HG03066 (cell line): ENCODE data around the gene PIK3C2A.
"Not testable (repeated sequence)": the region's sequence is repeated elsewhere in the genome, so short reads cannot be mapped to it uniquely, and the experiment has no call there.

Source experiments
- ATAC-seq: cut with Tn5 transposase; IDR thresholded peaks from one replicate; pipeline ENCODE4 v1.9.1; 2021; ENCODE audit warnings: low read depth; ENCODE audit not compliant: unreplicated experiment

Gene PIK3C2A, protein sequence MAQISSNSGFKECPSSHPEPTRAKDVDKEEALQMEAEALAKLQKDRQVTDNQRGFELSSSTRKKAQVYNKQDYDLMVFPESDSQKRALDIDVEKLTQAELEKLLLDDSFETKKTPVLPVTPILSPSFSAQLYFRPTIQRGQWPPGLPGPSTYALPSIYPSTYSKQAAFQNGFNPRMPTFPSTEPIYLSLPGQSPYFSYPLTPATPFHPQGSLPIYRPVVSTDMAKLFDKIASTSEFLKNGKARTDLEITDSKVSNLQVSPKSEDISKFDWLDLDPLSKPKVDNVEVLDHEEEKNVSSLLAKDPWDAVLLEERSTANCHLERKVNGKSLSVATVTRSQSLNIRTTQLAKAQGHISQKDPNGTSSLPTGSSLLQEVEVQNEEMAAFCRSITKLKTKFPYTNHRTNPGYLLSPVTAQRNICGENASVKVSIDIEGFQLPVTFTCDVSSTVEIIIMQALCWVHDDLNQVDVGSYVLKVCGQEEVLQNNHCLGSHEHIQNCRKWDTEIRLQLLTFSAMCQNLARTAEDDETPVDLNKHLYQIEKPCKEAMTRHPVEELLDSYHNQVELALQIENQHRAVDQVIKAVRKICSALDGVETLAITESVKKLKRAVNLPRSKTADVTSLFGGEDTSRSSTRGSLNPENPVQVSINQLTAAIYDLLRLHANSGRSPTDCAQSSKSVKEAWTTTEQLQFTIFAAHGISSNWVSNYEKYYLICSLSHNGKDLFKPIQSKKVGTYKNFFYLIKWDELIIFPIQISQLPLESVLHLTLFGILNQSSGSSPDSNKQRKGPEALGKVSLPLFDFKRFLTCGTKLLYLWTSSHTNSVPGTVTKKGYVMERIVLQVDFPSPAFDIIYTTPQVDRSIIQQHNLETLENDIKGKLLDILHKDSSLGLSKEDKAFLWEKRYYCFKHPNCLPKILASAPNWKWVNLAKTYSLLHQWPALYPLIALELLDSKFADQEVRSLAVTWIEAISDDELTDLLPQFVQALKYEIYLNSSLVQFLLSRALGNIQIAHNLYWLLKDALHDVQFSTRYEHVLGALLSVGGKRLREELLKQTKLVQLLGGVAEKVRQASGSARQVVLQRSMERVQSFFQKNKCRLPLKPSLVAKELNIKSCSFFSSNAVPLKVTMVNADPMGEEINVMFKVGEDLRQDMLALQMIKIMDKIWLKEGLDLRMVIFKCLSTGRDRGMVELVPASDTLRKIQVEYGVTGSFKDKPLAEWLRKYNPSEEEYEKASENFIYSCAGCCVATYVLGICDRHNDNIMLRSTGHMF (N-terminal part only)

DNA sequence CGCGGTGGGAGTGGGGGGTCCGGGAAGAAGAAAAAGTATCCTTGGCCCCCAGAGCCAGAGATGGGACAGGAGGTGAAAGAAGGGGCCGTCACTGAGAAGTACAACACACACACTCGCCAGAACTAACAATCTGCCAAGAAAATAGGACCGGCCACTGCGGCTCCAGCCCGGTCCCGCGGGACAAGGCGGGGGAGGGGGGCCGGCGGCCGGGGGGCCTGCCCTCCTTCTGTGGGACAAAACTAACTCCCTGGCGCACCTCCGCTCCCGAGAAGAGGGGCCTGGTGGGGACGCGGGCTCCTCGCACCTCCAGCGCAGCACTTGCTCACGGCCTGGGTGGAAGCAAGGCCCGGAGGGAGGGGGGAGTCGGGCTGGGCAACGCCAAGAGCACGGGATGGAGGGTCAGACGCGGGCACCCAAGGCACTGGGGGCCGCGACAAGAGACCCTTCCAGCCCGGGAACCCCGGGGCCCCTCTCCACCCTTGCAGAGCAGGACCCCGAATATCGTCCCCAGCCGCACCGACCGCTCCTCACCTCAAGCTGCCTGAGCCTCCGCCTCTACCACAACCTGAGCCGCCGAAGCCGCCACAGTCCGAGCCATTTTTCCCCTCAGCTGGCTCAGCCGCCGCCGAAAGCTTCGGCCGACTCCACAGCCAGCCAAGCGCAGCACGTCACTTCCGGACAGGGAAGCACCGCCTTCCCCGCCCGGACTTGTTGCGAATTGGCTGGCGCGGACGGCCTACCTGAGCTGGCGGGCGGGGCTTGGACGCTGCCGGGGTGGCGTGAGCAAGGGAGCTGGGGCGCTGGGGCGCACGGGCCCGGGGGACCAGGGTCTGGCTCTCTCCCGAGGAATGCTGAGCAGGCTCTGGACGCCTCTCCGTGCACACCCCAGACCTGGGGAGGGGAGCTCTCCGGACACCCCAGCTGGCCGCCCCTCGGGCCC lies at the start of gene PIK3C2A:
Gene PIK3C2A (minus strand): TSS at position 670 of the 940 bp plus-strand sequence. CDS start 38,245 bp downstream, outside the sequence.
- ATAC-seq: peak; percentile 96

DNA sequence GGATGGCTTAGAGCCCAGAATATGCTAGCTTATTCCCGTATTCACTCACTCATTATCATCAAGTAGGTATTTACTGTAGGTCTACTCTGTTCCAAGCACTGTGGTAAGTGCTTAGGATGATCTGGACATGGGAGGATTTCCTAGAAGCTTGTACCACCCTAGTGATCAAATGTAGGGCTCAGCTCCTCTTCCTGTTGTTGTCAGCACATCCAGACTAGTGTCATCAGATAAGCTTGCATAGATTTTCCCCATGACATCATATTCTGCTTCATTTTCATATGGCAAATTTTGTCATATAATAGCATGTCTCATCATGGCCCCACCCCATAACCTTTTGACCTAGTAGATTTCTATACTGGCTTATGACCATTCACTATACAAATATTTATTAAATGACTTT lies 49.4 kb upstream of the PIK3C2A start:
- ATAC-seq: no peak

DNA sequence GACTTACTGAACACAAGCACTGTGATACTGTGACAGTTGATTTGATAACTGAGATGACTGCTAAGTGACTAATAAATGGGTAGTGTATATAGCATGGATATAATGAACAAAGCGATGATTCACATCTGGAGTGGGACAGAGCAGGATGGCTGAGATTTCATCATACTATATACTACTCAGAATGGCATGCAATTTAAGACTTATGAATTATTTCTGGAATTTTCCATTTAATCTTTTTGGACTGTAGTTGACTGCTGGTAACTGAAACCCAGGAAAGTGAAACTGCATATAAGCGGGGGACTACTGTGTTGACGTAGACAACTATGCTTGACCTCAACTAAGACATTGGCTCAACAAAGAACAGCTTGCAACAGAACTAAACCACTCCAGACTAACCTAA lies 48.7 kb upstream of the PIK3C2A start:
- no peak for ATAC-seq

DNA sequence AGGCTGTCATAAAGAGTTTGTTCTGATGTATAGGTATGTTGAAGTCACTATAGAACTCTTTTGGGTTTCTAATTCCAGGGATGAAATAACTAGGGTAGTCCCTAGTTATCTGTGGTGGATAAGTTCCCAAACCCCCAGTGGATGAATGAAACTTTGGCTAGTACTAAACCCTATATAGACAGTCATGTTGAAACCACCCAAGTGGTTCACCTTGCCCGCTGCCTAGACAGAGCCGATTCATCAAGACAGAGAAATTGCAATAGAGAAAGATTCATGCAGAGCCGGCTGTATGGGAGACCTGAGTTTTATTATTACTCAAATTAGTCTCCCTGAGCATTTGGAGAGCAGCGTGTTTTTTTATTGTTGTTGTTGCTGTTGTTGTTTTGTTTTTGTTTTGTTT lies 44.9 kb upstream of the PIK3C2A start:
- ATAC-seq: no peak

DNA sequence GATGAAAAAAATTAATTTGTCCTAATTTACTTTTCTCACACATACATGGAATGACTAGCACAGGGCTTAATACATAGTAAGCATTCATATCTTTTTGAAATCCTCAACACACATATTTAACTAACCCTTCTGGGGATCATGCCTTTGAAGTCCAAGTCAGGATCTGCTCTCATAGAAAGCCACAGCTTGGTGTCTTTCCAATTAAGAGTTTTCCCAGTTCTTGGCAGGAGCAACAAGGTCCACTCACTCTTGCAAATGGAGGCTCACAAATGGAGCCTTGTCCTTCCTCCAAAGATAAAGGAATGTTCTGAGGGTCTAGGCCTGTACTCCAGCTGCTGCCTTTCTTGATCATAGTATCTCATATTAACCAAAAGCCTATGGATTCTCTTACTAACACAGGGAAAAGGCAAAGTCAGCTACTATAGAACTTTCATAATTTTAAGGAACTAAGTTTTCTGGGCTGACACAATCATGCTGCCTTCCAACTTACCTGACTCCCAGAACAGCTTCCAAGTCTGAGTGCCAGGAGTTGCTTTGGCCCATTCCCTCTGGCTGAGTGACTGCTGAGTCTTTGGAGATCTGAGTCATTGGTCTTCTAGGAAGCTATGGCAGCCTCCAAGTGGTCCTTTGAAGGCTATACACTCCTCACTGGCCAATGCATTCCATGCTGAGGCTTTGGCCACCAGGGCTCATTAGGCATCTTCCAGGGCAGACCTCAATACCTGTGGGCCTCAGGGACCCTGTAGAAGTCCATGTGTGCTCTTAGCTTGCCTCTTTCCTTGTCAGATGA lies 43.0 kb upstream of the PIK3C2A start:
- no peak for ATAC-seq

DNA sequence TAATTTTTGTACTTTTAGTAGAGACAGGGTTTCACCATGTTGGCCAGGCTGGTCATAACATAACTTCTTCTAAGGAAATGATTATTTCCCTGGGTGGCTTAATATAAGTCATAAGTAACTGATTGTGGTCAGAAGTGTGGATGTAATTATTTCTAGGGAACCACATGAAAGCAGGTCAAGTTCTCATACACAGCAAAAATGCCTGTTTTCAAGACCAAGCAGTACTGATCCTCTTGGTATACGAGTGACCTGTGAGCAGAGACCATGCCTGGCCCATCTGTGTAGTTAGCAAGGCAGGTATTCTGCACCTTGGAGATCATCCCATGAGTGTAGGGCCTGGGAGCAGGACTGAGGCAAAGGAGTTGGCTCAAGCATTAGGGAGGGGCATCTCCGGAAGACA lies 36.3 kb upstream of the PIK3C2A start:
- ATAC-seq: peak; percentile 69

DNA sequence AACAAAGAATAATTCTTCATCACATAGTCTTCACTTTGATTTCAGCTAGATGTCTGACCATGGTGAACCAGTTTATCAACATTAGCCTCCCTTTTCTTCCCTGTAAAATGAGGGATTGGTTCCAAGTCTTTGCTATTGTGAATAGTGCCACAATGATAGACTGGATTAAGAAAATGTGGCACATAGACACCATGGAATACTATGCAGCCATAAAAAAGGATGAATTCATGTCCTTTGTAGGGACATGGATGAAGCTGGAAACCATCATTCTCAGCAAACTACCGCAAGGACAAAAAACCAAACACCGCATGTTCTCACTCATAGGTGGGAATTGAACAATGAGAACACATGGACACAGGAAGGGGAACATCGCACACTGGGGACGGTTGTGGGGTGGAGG lies 35.2 kb upstream of the PIK3C2A start:
- ATAC-seq: not testable (repeated sequence)

DNA sequence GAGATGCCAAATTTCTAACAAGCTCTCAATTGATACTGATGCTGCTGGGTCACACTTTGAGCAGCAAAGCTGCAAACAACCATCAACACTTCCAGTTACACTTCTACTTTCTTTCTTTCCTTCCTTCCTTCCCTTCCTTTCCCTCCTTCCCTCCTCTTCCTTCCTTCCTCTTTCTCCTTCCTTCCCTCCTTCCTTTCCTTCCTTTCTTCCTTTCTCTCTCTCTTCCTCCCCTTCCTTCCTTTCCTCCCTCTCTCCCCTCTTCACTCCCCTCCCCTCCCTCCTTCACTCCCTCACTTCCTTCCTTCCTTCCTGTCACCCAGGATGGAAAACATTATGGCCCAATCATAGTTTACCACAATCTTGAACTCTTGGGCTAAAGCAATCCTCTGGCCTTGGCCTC lies 33.0 kb upstream of the PIK3C2A start:
- no peak for ATAC-seq

DNA sequence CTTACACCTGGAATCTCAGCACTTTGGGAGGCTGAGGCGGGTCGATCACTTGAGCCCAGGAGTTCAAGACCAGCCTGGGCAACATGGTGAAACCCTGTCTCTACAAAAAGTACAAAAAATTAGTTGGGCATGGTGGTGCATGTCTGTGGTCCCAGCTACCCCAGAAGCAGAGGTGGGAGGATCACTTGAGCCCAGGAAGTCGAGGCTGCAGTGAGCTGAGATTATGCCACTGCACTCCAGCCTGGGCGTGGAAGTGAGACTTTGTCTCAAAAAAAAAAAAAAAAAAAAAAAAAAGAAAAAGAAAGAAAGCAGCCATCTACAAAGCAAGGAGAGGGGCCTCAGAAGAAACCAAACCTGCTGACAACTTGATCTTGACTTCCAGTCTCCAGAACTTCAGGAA lies 32.1 kb upstream of the PIK3C2A start:
- not testable (repeated sequence) for ATAC-seq

DNA sequence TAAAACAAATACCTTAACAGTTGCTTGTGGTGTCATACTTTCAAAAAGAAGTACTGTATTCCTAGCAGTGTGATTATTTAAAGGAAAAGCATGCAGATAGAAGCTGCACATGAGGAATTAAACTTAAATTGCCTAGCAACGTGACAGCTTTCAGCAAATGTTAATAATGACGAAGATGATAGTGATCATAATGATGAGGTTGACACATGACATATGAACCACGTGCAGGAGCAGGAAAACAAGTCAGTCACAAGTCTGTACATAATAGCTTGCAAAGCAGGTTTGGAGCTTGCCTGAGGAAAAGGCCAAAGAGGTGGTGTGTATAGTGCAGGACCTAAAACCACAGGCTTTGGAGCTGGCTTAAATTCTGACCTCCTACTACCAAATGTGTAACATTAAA lies 30.6 kb upstream of the PIK3C2A start:
- no peak for ATAC-seq

DNA sequence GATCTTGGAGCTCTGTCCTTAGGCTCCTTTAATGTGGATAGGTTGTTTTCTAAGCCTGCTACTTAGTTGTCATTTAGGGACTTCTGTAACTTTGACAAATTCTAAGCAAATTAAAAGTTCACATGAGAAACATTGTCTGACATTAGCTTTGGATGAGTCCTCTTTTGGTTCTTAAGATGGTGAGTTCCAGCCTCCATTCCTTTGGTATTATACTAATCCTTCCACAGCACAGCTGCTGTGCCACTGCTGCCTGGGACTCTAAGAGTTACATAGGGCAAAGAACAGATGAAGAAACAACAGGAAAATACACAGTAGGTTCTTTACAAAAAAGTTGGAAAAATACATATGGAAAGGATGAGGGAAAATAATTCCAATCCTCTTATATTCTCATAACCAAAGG lies 25.3 kb upstream of the PIK3C2A start:
- no peak for ATAC-seq

DNA sequence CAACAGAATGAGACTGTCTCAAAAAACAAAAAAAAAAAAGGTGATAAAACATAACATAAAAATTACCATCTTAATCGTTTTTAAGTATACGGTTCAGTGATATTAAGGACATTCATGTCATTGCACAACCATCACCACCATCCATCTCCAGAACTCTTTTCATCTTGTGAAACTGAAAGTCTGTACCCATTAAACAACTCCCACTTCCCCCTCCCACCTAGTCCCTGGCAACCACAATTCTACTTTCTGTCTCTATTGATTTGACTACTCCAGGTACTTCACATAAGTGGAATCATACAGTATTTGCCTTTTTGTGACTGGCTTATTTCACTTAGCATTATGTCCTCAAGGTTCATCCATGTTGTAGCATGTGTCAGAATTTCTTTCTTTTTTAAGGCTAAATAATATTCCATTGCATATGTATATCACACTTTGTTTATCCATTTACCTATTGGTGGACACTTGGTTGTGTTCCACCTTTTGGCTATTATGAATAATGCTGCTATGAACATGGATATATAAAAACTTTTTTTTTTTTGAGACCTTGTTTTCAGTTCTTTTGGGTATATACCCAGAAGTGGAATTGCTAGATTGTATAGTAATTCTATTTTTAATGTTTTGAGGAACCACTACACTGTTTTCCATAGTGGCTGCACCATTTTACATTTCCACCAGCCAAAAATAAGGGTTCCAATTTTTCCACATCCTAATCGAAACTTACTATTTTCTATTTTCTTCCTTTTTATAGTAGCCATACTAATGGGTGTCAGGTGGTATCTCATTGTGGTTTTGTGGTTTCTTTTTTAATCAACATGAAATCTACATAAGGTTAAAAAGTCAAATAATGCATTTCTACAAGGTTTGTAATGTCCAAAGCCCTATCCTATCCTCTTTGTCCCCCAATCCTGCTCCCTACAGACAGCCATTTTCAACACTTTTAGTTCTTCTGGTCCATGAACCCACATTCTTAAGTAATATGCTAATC lies 23.4 kb upstream of the PIK3C2A start:
- ATAC-seq: peak; percentile 87

DNA sequence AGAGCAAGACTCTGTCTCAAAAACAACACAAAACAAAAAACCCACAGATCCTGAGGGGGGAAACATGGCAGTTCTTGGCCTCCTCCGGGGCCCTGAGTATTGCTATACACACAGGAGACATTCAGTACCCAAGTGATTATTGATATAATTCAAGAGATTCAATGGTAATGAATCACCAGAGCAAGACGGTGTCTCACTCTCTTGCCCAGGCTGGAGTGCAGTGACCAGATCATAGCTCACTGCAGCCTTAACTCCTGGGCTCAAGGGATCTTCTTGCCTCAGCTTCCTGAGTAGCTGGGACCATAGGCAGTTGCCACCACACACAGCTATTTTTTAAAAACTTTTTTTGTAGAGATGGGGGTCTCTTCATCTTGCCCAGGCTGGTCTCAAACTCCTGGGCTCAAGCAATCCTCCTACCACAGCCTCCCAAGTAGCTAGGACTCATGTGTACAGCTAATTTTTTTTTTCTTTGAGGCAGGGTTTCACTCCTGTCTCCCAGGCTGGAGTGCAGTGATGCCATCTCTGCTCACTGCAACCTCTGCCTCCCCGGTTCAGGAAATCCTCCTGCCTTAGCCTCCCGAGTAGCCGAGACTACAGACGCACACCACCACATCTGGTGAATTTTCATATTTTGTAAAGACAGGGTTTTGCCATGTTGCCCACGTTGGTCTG lies 21.8 kb upstream of the PIK3C2A start:
- ATAC-seq: no peak

DNA sequence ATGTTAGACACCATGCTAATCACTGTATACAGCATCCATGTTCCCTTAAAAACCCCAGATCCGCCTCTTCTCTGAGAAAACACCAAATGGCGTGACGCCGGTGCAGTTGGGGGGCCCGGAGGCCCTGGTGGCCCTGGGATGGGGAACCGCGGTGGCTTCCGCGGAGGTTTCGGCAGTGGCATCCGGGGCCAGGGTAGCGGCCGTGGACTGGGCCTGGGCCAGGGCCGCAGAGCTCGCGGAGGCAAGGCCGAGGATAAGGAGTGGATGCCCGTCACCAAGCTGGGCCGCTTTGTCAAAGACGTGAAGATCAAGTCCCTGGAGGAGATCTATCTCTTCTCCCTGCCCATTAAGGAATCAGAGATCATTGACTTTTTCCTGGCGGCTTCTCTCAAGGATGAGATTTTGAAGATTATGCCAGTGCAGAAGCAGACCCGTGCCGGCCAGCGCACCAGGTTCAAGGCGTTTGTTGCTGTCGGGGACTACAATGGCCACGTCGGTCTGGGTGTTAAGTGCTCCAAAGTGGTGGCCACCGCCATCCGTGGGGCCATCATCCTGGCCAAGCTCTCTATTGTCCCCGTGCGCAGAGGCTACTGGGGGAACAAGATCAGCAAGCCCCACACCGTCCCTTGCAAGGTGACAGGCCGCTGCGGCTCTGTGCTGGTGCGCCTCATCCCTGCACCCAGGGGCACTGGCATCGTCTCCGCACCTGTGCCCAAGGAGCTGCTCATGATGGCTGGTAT lies 20.6 kb upstream of the PIK3C2A start:
- not testable (repeated sequence) for ATAC-seq

DNA sequence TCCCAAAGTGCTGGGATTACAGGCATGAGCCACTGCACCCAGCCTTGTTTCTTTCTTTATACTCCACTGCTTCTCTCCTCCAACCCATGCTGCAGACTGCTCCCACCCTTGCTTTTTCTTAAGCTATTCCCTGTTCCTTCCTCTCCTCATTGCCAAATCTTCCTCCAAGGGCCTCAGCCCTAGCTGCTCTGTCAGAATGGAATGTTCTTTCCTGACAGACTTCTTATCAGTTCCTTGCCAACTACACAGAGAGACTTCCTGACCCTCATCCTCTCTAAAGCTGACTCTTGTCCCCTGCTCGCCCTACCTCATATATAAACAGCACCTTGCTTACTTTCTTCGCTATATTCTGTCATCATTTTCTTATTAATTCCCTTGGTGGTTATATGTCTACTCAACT lies 16.9 kb upstream of the PIK3C2A start:
- ATAC-seq: no peak

DNA sequence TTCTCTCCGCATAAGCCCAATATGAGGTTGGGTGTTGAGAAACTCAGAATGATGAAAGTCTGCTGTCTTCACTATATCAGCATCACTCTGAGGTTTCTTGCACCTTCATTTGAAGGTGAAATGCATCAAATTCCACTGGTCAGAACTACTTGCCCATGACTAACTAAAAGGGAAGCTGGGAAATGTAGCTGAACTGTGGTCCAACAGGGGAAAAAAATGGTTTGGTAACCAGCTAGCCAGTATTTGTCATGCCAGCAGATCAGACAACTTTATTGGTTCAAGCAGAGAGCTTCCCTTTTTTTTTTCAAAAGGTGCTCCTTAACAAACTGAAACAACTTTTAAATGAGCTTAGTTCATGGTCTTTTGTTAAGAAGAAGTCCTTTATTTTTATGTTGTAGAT lies 14.2 kb upstream of the PIK3C2A start:
- ATAC-seq: no peak

DNA sequence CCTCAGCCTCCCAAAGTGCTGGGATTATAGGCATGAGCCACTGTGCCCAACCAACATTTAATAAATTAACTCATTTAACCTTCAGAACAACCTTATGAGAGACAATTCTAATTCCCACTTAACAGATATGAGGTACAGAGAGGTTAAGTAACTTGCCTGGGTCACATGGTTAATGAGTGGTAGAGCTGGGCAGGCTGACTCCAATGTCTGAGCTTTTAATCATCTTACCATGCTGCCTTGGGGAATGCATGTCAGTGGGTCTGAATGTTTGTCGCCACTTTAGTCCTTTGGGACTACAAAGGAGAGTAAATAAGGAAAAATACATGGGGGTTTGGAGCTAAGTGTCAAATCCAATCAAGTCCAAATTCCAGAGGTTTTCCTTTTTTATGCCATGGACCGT lies 11.2 kb upstream of the PIK3C2A start:
- ATAC-seq: no peak
